H1 (cell line): ENCODE results near the gene TYRO3.

Experiments used
- ATF3 ChIP-seq: IDR thresholded peaks from 2 replicates; pipeline ENCODE4 v1.6.1; 2011; ENCODE audit warnings: low read depth, mild to moderate bottlenecking, low read length; ENCODE audit not compliant: insufficient read depth
- CTCF ChIP-seq, 3 experiments: IDR thresholded peaks; 1 replicate in 2 of 3; 2 replicates in 1 of 3; pipeline versions ENCODE4 v1.5.1 to v1.6.1; 2011; ENCODE audit warnings: low read length in 3 of 3, mild to moderate bottlenecking in 3 of 3, inconsistent platforms in 2 of 3, low read depth in 1 of 3, moderate library complexity in 1 of 3; ENCODE audit not compliant: insufficient read depth in 1 of 3; ENCODE audit errors: control extremely low read depth in 1 of 3
- EZH2 ChIP-seq: fragments of 200-600 bp; sonication (generic); IDR thresholded peaks from 2 replicates; pipeline ENCODE4 v1.7.1; 2012; ENCODE audit warnings: low read depth, mild to moderate bottlenecking, moderate library complexity, low read length, inconsistent platforms; ENCODE audit not compliant: severe bottlenecking
- HDAC2 ChIP-seq, 2 experiments: fragments of 300-600 bp in 1 of 2; sonication (generic) in 1 of 2; IDR thresholded peaks; 2 replicates each; pipeline ENCODE4 v1.6.1; 2011 to 2012; ENCODE audit warnings: low read depth in 2 of 2, low read length in 2 of 2, mild to moderate bottlenecking in 2 of 2, moderate library complexity in 2 of 2, borderline replicate concordance in 1 of 2, inconsistent platforms in 1 of 2
- POLR2AphosphoS5 ChIP-seq: IDR thresholded peaks from 2 replicates; pipeline ENCODE4 v1.6.1; 2011; ENCODE audit warnings: low read depth, low read length
- RBBP5 ChIP-seq: IDR thresholded peaks from 2 replicates; pipeline ENCODE4 v1.7.1; 2012; ENCODE audit warnings: low read depth, mild to moderate bottlenecking, inconsistent platforms, low read length, moderate library complexity, borderline replicate concordance
- SIN3A ChIP-seq, 2 experiments: IDR thresholded peaks in 1 of 2; conservative IDR thresholded peaks in 1 of 2; 2 replicates each; pipeline ENCODE4 v1.6.1; 2011 to 2012; ENCODE audit warnings: low read length in 2 of 2, improper control_type of control experiment in 1 of 2, low read depth in 1 of 2, mild to moderate bottlenecking in 1 of 2

- TF ChIP-seq CTCF (IDR thresholded peaks at IDR 0.05; ENCODE audit: control extremely low read depth in 1 of 3, insufficient read depth in 1 of 3, low read depth in 1 of 3, low read length in 3 of 3) (no peak), EZH2 (no peak), HDAC2 (IDR thresholded peaks at IDR 0.05; ENCODE audit: borderline replicate concordance in 1 of 2, low read depth in 2 of 2, low read length in 2 of 2) (no peak), RBBP5 (no peak), ATF3 (no peak), SIN3A (conservative IDR thresholded peaks at IDR 0.05 in 1 of 2, IDR thresholded peaks at IDR 0.05 in 1 of 2; ENCODE audit: low read depth in 1 of 2, low read length in 2 of 2) (no peak), POLR2AphosphoS5 (no peak)
Observed at GRCh38 chr15:41558400-41559238, at the start of gene TYRO3.
